Measurements from ENCODE around the gene HHIPL1. TPM values are rescaled to one million over a fixed set of nuclear protein-coding genes. Genes with fewer than 3 reads are reported as not detected.

The HHIPL1 gene
- total RNA-seq, 2 donors from 2014 or later = 3.0 to 3.4 TPM

- H3K27me3 Mint-ChIP-seq (ENCODE audit: insufficient read depth) = peaks cover 25% of the 10 kb centered on the region
- TF ChIP-seq CTCF (conservative IDR thresholded peaks at IDR 0.05) = no peak
- Histone ChIP-seq H3K4me3 (ENCODE audit: low read length) (no peak overlapping the region), H3K9me3 (ENCODE audit: control insufficient read depth, low read length) (no peaks in the 10 kb centered on the region), H3K27ac (ENCODE audit: low read depth, low read length) (no peak overlapping the region), H3K9ac (ENCODE audit: extremely low read depth, low read length, poor library complexity, severe bottlenecking) (no peak overlapping the region), H3K36me3 (ENCODE audit: control insufficient read depth, insufficient read depth, low read length) (no peaks in the 10 kb centered on the region), H3K4me1 (ENCODE audit: control insufficient read depth, insufficient read depth, low read length) (peaks cover 3% of the 10 kb centered on the region), H3K27me3 (ENCODE audit: control insufficient read depth, insufficient read depth, low read length, poor library complexity, severe bottlenecking) (peaks cover 22% of the 10 kb centered on the region)
- H3K36me3 Mint-ChIP-seq (ENCODE audit: low read depth) = no peaks in the 10 kb centered on the region
- H3K9me3 Mint-ChIP-seq = no peaks in the 10 kb centered on the region
- peak; percentile 51 for DNase-seq
- 20 to 53% methylated on average over 2 to 8 of the region's 11 CpGs for WGBS, 2 experiments (ENCODE audit: insufficient coverage in 1 of 2, insufficient read length in 1 of 2)
- no peak overlapping the region for H3K27ac Mint-ChIP-seq
- peaks cover 7% of the 10 kb centered on the region for H3K4me1 Mint-ChIP-seq
- peak overlapping the region; percentile 34 for H3K4me3 Mint-ChIP-seq
Observed at GRCh38 chr14:99685151-99685591, 40.2 kb downstream of the HHIPL1 start.

GRCh38 chr14:99685596-99685995 lies 40.7 kb downstream of the HHIPL1 start:
- no peak for TF ChIP-seq CTCF (conservative IDR thresholded peaks at IDR 0.05)
- WGBS, 2 experiments (ENCODE audit: insufficient coverage in 1 of 2, insufficient read length in 1 of 2) = 71 to 90% methylated on average over 1 of the region's 1 CpG

GRCh38 chr14:99686557-99687283 lies 41.8 kb downstream of the HHIPL1 start:
- Mint-ChIP-seq H3K27ac (no peak overlapping the region), H3K9me3 (no peaks in the 10 kb centered on the region), H3K27me3 (ENCODE audit: insufficient read depth) (peaks cover 22% of the 10 kb centered on the region), H3K4me1 (peaks cover 10% of the 10 kb centered on the region), H3K36me3 (ENCODE audit: low read depth) (no peaks in the 10 kb centered on the region), H3K4me3 (no peak overlapping the region)
- DNase-seq = peak; percentile 18
- TF ChIP-seq CTCF (conservative IDR thresholded peaks at IDR 0.05) = no peak
- no peaks in the 10 kb centered on the region for H3K36me3 ChIP-seq (ENCODE audit: control insufficient read depth, insufficient read depth, low read length)
- no peak overlapping the region for H3K4me3 ChIP-seq (ENCODE audit: low read length)
- peaks cover 3% of the 10 kb centered on the region for H3K4me1 ChIP-seq (ENCODE audit: control insufficient read depth, insufficient read depth, low read length)
- 94 to 95% methylated on average over 2 to 8 of the region's 8 CpGs for WGBS, 2 experiments (ENCODE audit: insufficient coverage in 1 of 2, insufficient read length in 1 of 2)
- H3K9ac ChIP-seq (ENCODE audit: extremely low read depth, low read length, poor library complexity, severe bottlenecking) = no peak overlapping the region
- H3K27ac ChIP-seq (ENCODE audit: low read depth, low read length) = no peak overlapping the region
- H3K27me3 ChIP-seq (ENCODE audit: control insufficient read depth, insufficient read depth, low read length, poor library complexity, severe bottlenecking) = peaks cover 22% of the 10 kb centered on the region
- H3K9me3 ChIP-seq (ENCODE audit: control insufficient read depth, low read length) = no peaks in the 10 kb centered on the region

More at GRCh38 chr14:99685596-99685995, 40.7 kb downstream of the HHIPL1 start:
- peaks cover 10% of the 10 kb centered on the region for H3K4me1 Mint-ChIP-seq
- H3K9ac ChIP-seq (ENCODE audit: extremely low read depth, low read length, poor library complexity, severe bottlenecking) = no peak overlapping the region
- H3K36me3 ChIP-seq (ENCODE audit: control insufficient read depth, insufficient read depth, low read length) = no peaks in the 10 kb centered on the region
- H3K4me1 ChIP-seq (ENCODE audit: control insufficient read depth, insufficient read depth, low read length) = peaks cover 3% of the 10 kb centered on the region
- no peaks in the 10 kb centered on the region for H3K9me3 Mint-ChIP-seq
- H3K4me3 ChIP-seq (ENCODE audit: low read length) = no peak overlapping the region
- H3K4me3 Mint-ChIP-seq = peak overlapping the region; percentile 34
- H3K36me3 Mint-ChIP-seq (ENCODE audit: low read depth) = no peaks in the 10 kb centered on the region
- peaks cover 22% of the 10 kb centered on the region for H3K27me3 ChIP-seq (ENCODE audit: control insufficient read depth, insufficient read depth, low read length, poor library complexity, severe bottlenecking)
- peaks cover 25% of the 10 kb centered on the region for H3K27me3 Mint-ChIP-seq (ENCODE audit: insufficient read depth)
- no peak for DNase-seq
- H3K27ac Mint-ChIP-seq = no peak overlapping the region
- no peaks in the 10 kb centered on the region for H3K9me3 ChIP-seq (ENCODE audit: control insufficient read depth, low read length)
- no peak overlapping the region for H3K27ac ChIP-seq (ENCODE audit: low read depth, low read length)
